Stimulated activated CD8-positive, alpha-beta memory T cell treated with anti-CD3 and anti-CD28 coated beads, Interleukin-12 subunit alpha, Interleukin-12 subunit beta, amount 100 ng/mL, for 1 hour (primary cell): ENCODE measurements around the gene SEMA3F.

Source experiments
- DNase-seq: peaks from one replicate; pipeline ENCODE4 v3.0.0-alpha.2; 2020; ENCODE audit warnings: low read depth

The SEMA3F gene

GRCh38 chr3:50156549-50157493 lies 1.7 kb downstream of the SEMA3F start:
- no peak for DNase-seq

- no peak for DNase-seq
These were observed 2.9 kb downstream of the SEMA3F start for GRCh38 chr3:50157827-50158529.

- no peak for DNase-seq
These were observed 3.5 kb downstream of the SEMA3F start for GRCh38 chr3:50158530-50159146.

- no peak for DNase-seq
These were observed 5.4 kb downstream of the SEMA3F start for GRCh38 chr3:50160561-50160983.

GRCh38 chr3:50161320-50161719 lies 6.2 kb downstream of the SEMA3F start:
- no peak for DNase-seq

- no peak for DNase-seq
These were observed 7.1 kb downstream of the SEMA3F start for GRCh38 chr3:50162034-50162883.

GRCh38 chr3:50163572-50164455 lies 8.7 kb downstream of the SEMA3F start:
- no peak for DNase-seq

- DNase-seq = no peak
These were observed 9.4 kb downstream of the SEMA3F start for GRCh38 chr3:50164481-50164880.

GRCh38 chr3:50164984-50165909 lies 10.1 kb downstream of the SEMA3F start:
- DNase-seq = no peak

- no peak for DNase-seq
These were observed 10.9 kb downstream of the SEMA3F start for GRCh38 chr3:50165910-50166538.

- DNase-seq = no peak
These were observed 11.5 kb downstream of the SEMA3F start for GRCh38 chr3:50166620-50167019.

- DNase-seq = no peak
These were observed 12.1 kb downstream of the SEMA3F start for GRCh38 chr3:50167069-50167840.

- no peak for DNase-seq
These were observed 12.7 kb downstream of the SEMA3F start for GRCh38 chr3:50167841-50168209.

- DNase-seq = no peak
These were observed 13.3 kb downstream of the SEMA3F start for GRCh38 chr3:50168388-50168787.

GRCh38 chr3:50168791-50169190 lies 13.7 kb downstream of the SEMA3F start:
- DNase-seq = no peak

GRCh38 chr3:50169232-50169832 lies 14.2 kb downstream of the SEMA3F start:
- no peak for DNase-seq

- DNase-seq = no peak
These were observed 14.7 kb downstream of the SEMA3F start for GRCh38 chr3:50169858-50170257.

GRCh38 chr3:50170689-50171088 lies 15.6 kb downstream of the SEMA3F start:
- DNase-seq = no peak
